Common myeloid progenitor, CD34-positive (primary cell): ENCODE results near the gene DNAH3.
"Not testable (repeated sequence)": the region's sequence is repeated elsewhere in the genome, so short reads cannot be mapped to it uniquely, and the experiment has no call there.

Source experiments
- CTCF ChIA-PET: fragments of 350-600 bp; sonication (Branson Sonifier 250); formaldehyde crosslinking; loops from one replicate; lab custom pipeline; 2021; ENCODE audit warnings: antibody characterized with exemption; lab: Charles Lee
- POLR2A ChIA-PET: fragments of 350-600 bp; sonication (Branson Sonifier 250); formaldehyde crosslinking; loops from one replicate; lab custom pipeline; 2021; ENCODE audit warnings: antibody characterized with exemption; lab: Charles Lee
- DNase-seq, 3 donors: peaks; one replicate each; pipeline versions ENCODE4 v3.0.0 to v3.0.0-alpha.2; 2013
- H3K27ac ChIP-seq, 2 experiments: 1 replicate in 1 of 2; 2 replicates in 1 of 2; pipeline ENCODE4 v1.7.0; 2013; ENCODE audit warnings: inconsistent platforms in 2 of 2, low read length in 2 of 2, mild to moderate bottlenecking in 2 of 2, low read depth in 1 of 2, moderate library complexity in 1 of 2; ENCODE audit not compliant: severe bottlenecking in 2 of 2, insufficient read depth in 1 of 2, poor library complexity in 1 of 2
- H3K27me3 ChIP-seq, 5 experiments: replicated peaks in 2 of 5; 1 replicate in 3 of 5; 2 replicates in 2 of 5; pipeline versions ENCODE4 v1.6.1 to v1.7.0; 2013; ENCODE audit warnings: low read length in 4 of 5, mild to moderate bottlenecking in 2 of 5, moderate library complexity in 2 of 5, inconsistent platforms in 1 of 5; ENCODE audit not compliant: insufficient read depth in 5 of 5, control insufficient read depth in 4 of 5
- H3K36me3 ChIP-seq, 4 experiments: 1 replicate in 2 of 4; 2 replicates in 2 of 4; pipeline versions ENCODE4 v1.6.1 to v1.7.0; 2013; ENCODE audit warnings: low read length in 3 of 4, control low read depth in 1 of 4, mild to moderate bottlenecking in 1 of 4; ENCODE audit not compliant: control insufficient read depth in 4 of 4, insufficient read depth in 4 of 4
- H3K4me1 ChIP-seq, 4 experiments: 1 replicate in 3 of 4; 2 replicates in 1 of 4; pipeline versions ENCODE4 v1.6.1 to v1.7.1; 2013; ENCODE audit warnings: low read length in 3 of 4, mild to moderate bottlenecking in 3 of 4, control low read depth in 1 of 4, inconsistent platforms in 1 of 4, moderate library complexity in 1 of 4; ENCODE audit not compliant: control insufficient read depth in 4 of 4, insufficient read depth in 4 of 4; ENCODE audit errors: control extremely low read depth in 1 of 4
- H3K4me3 ChIP-seq, 7 experiments: 1 replicate in 4 of 7; 2 replicates in 3 of 7; pipeline versions ENCODE4 v1.5.1 to v1.7.0; 2013; ENCODE audit warnings: mild to moderate bottlenecking in 7 of 7, low read length in 6 of 7, moderate library complexity in 6 of 7, inconsistent platforms in 2 of 7, low read depth in 2 of 7, control low read depth in 1 of 7; ENCODE audit not compliant: insufficient read depth in 4 of 7, control insufficient read depth in 1 of 7; ENCODE audit errors: extremely low read depth in 1 of 7
- H3K9me3 ChIP-seq, 5 experiments: 1 replicate in 4 of 5; 2 replicates in 1 of 5; pipeline versions ENCODE4 v1.6.1 to v1.7.1; 2013; ENCODE audit warnings: low read length in 4 of 5, mild to moderate bottlenecking in 2 of 5, inconsistent platforms in 1 of 5, low read depth in 1 of 5, moderate library complexity in 1 of 5; ENCODE audit not compliant: control insufficient read depth in 4 of 5, insufficient read depth in 2 of 5; ENCODE audit errors: control extremely low read depth in 1 of 5
- WGBS: methylation state at CpG from one replicate; pipeline ENCODE4 v1.1.5; 2013; ENCODE audit not compliant: insufficient coverage; 5-methylcytosine and 5-hydroxymethylcytosine counted together

Gene DNAH3

GRCh38 chr16:20933589-20933988 is 217.1 kb downstream of the DNAH3 start:
- Histone ChIP-seq H3K4me1 (peaks cover 0 to 10% (median 4%) of the 10 kb centered on the region in 4 experiments), H3K36me3 (no peaks in the 10 kb centered on the region), H3K27me3 (no peaks in the 10 kb centered on the region), H3K27ac (no peak overlapping the region), H3K4me3 (no peak overlapping the region), H3K9me3 (no peaks in the 10 kb centered on the region)
- ChIA-PET CTCF (interaction anchor here (1.1 kb wide), 1 partner anchor 12 kb away, joined by 4 read pairs; no protein-coding TSS in a partner anchor), POLR2A (no interaction called here)
- no peak for DNase-seq

- CTCF ChIA-PET, result no interaction called here
- POLR2A ChIA-PET, result no interaction called here
These were observed 219.5 kb downstream of the DNAH3 start for GRCh38 chr16:20931066-20931600.

GRCh38 chr16:20930365-20930690 is 220.3 kb downstream of the DNAH3 start:
- H3K27me3 ChIP-seq, result no peaks in the 10 kb centered on the region
- WGBS, result 100% methylated on average over 1 of the region's 1 CpG
- no peaks in the 10 kb centered on the region for H3K4me1 ChIP-seq
- no peak overlapping the region for H3K4me3 ChIP-seq
- H3K36me3 ChIP-seq, result peaks cover 3 to 6% (median 5%) of the 10 kb centered on the region in 4 experiments
- POLR2A ChIA-PET, result no interaction called here
- CTCF ChIA-PET, result interaction anchor here (1.2 kb wide), 1 partner anchor 22 kb away, joined by 4 read pairs; no protein-coding TSS in a partner anchor
- H3K27ac ChIP-seq, result no peak overlapping the region
- H3K9me3 ChIP-seq, result no peaks in the 10 kb centered on the region
- DNase-seq, result no peak

More at GRCh38 chr16:20931066-20931600, 219.5 kb downstream of the DNAH3 start:
- Histone ChIP-seq H3K4me1 (no peaks in the 10 kb centered on the region), H3K27me3 (no peaks in the 10 kb centered on the region), H3K9me3 (no peaks in the 10 kb centered on the region), H3K4me3 (no peak overlapping the region), H3K36me3 (no peaks in the 10 kb centered on the region), H3K27ac (no peak overlapping the region)
- WGBS, result 100% methylated on average over 5 of the region's 5 CpGs
- no peak for DNase-seq

GRCh38 chr16:20929676-20930364 is 220.8 kb downstream of the DNAH3 start:
- H3K27me3 ChIP-seq, DNase-seq, H3K4me1 ChIP-seq, H3K9me3 ChIP-seq, H3K4me3 ChIP-seq, H3K27ac ChIP-seq, H3K36me3 ChIP-seq: not testable (repeated sequence)
- WGBS, result 94% methylated on average over 9 of the region's 10 CpGs
- ChIA-PET POLR2A (interaction anchor here (0.6 kb wide), 1 partner anchor 57 kb away, joined by 3 read pairs; no protein-coding TSS in a partner anchor), CTCF (interaction anchor here (1.2 kb wide), 1 partner anchor 21 kb away, joined by 4 read pairs; no protein-coding TSS in a partner anchor)

- H3K27ac ChIP-seq, result no peak overlapping the region
- no peak overlapping the region for H3K4me3 ChIP-seq
- peaks cover 3 to 16% (median 9%) of the 10 kb centered on the region in 4 experiments for H3K36me3 ChIP-seq
- CTCF ChIA-PET, result no interaction called here
- no peaks in the 10 kb centered on the region for H3K9me3 ChIP-seq
- 98% methylated on average over 5 of the region's 5 CpGs for WGBS
- POLR2A ChIA-PET, result no interaction called here
- H3K4me1 ChIP-seq, result no peaks in the 10 kb centered on the region
- no peaks in the 10 kb centered on the region for H3K27me3 ChIP-seq
- no peak for DNase-seq
These were observed 221.8 kb downstream of the DNAH3 start for GRCh38 chr16:20928774-20929411.

- CTCF ChIA-PET, result no interaction called here
- DNase-seq, result no peak
- no peak overlapping the region for H3K4me3 ChIP-seq
- WGBS, result 100% methylated on average over 1 of the region's 1 CpG
- H3K4me1 ChIP-seq, result no peaks in the 10 kb centered on the region
- peaks cover 3 to 26% (median 11%) of the 10 kb centered on the region in 4 experiments for H3K36me3 ChIP-seq
- POLR2A ChIA-PET, result no interaction called here
- no peaks in the 10 kb centered on the region for H3K9me3 ChIP-seq
- H3K27ac ChIP-seq, result no peak overlapping the region
- H3K27me3 ChIP-seq, result no peaks in the 10 kb centered on the region
These were observed 224.9 kb downstream of the DNAH3 start for GRCh38 chr16:20925751-20926150.

GRCh38 chr16:20923876-20924275 is 226.8 kb downstream of the DNAH3 start:
- POLR2A ChIA-PET, result no interaction called here
- H3K4me1 ChIP-seq, result peaks cover 0 to under 1% (median 0%) of the 10 kb centered on the region in 4 experiments
- H3K36me3 ChIP-seq, result peaks cover 3 to 35% (median 18%) of the 10 kb centered on the region in 4 experiments
- H3K27ac ChIP-seq, result no peak overlapping the region
- DNase-seq, result no peak
- no peak overlapping the region for H3K4me3 ChIP-seq
- CTCF ChIA-PET, result interaction anchor here (0.7 kb wide), 1 partner anchor 9 kb away, joined by 3 read pairs; no protein-coding TSS in a partner anchor
- WGBS, result no CpG with 5 or more reads among the region's 3 CpGs
- H3K27me3 ChIP-seq, result no peaks in the 10 kb centered on the region
- H3K9me3 ChIP-seq, result no peaks in the 10 kb centered on the region
